Measurements from ENCODE around the gene RFX3. TPM values are rescaled to one million over a fixed set of nuclear protein-coding genes. Genes with fewer than 3 reads are reported as not detected.

Gene RFX3
- total and polyA plus RNA-seq, 2 of the 13 experiments (the other 11 are each of a cell fraction or from before 2014, with no cell fraction given) = 2.7 to 5.3 TPM

DNA sequence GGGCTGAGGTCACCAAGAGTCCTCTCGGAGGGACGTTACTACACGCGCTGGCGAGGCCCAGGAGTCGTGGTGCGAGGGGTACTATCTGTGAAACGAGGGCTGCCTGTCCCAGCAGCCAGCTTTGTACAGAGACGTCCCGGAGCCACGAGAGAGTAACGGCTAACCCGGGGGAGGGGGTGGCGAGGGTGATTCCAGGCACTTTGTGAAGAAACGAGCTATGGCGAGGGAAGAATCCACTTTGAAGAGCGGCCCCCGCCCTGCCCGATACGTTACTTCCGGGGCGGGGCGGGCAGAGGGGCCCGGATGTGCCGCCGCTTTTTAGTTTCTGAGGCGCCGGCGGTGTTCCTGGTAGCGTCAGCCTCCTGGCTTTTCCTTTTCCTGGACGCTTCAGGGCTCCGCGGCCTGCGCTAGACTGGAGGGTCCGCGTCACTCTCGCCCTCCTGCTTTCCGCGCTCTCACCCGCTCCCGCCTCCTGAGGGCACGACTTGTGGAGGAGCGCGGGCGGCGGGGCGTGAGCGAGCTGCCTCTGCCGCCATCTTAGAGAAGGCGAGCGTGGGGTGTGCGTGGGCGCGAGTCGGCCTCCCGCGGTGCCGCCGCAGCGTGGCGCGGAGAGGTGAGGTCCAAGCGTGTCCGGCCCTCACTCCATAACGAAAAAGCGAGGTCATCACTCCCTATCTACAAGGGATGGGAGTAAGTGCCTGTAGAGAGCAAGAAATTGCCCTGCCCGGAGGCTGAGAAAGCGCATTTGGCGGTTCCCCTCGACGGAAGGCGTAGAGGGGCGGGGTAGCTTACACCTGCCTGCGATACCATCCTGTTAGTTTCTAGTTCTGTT is 580 bp upstream of the RFX3 start (continued):
- TF ChIP-seq, protein P1, sequence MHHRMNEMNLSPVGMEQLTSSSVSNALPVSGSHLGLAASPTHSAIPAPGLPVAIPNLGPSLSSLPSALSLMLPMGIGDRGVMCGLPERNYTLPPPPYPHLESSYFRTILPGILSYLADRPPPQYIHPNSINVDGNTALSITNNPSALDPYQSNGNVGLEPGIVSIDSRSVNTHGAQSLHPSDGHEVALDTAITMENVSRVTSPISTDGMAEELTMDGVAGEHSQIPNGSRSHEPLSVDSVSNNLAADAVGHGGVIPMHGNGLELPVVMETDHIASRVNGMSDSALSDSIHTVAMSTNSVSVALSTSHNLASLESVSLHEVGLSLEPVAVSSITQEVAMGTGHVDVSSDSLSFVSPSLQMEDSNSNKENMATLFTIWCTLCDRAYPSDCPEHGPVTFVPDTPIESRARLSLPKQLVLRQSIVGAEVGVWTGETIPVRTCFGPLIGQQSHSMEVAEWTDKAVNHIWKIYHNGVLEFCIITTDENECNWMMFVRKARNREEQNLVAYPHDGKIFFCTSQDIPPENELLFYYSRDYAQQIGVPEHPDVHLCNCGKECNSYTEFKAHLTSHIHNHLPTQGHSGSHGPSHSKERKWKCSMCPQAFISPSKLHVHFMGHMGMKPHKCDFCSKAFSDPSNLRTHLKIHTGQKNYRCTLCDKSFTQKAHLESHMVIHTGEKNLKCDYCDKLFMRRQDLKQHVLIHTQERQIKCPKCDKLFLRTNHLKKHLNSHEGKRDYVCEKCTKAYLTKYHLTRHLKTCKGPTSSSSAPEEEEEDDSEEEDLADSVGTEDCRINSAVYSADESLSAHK (CRISPR knock-in tag; IDR thresholded peaks at IDR 0.05; ENCODE audit: borderline replicate concordance) = no peak
- no peak for TF ChIP-seq TCF12 (IDR thresholded peaks at IDR 0.05)
- 0 out of 2 replicates have a peak, but pooled peaks have one; percentile 46 for TF ChIP-seq TCF12 (CRISPR knock-in tag; IDR thresholded peaks at IDR 0.05)
- no peak for TF ChIP-seq ZNF530 (CRISPR knock-in tag; IDR thresholded peaks at IDR 0.05; ENCODE audit: low read depth)
- TF ChIP-seq MAFF (IDR thresholded peaks at IDR 0.05; ENCODE audit: low read depth, low read length) = no peak
- no peak; the same call in 1 of the 2 replicates for TF ChIP-seq ZNF263 (CRISPR knock-in tag; IDR thresholded peaks at IDR 0.05)
- TF ChIP-seq, protein P2, sequence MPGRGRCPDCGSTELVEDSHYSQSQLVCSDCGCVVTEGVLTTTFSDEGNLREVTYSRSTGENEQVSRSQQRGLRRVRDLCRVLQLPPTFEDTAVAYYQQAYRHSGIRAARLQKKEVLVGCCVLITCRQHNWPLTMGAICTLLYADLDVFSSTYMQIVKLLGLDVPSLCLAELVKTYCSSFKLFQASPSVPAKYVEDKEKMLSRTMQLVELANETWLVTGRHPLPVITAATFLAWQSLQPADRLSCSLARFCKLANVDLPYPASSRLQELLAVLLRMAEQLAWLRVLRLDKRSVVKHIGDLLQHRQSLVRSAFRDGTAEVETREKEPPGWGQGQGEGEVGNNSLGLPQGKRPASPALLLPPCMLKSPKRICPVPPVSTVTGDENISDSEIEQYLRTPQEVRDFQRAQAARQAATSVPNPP (CRISPR knock-in tag; IDR thresholded peaks at IDR 0.05) = peak; percentile 63; the same call in 1 of the 2 replicates
- TF ChIP-seq ZMYM3 (CRISPR knock-in tag; IDR thresholded peaks at IDR 0.05) = peak; percentile 7; the same call in 1 of the 2 replicates
- TF ChIP-seq, protein P3, sequence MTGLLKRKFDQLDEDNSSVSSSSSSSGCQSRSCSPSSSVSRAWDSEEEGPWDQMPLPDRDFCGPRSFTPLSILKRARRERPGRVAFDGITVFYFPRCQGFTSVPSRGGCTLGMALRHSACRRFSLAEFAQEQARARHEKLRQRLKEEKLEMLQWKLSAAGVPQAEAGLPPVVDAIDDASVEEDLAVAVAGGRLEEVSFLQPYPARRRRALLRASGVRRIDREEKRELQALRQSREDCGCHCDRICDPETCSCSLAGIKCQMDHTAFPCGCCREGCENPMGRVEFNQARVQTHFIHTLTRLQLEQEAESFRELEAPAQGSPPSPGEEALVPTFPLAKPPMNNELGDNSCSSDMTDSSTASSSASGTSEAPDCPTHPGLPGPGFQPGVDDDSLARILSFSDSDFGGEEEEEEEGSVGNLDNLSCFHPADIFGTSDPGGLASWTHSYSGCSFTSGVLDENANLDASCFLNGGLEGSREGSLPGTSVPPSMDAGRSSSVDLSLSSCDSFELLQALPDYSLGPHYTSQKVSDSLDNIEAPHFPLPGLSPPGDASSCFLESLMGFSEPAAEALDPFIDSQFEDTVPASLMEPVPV (CRISPR knock-in tag; IDR thresholded peaks at IDR 0.05) = peak; percentile 82; the same call in 1 of the 2 replicates
- TF ChIP-seq PHF21A (CRISPR knock-in tag; IDR thresholded peaks at IDR 0.05) = peak; percentile 66
- no peak for TF ChIP-seq CEBPG (CRISPR knock-in tag; IDR thresholded peaks at IDR 0.05)
- TF ChIP-seq TBX2 (CRISPR knock-in tag; IDR thresholded peaks at IDR 0.05; ENCODE audit: borderline replicate concordance) = peak; percentile 81
- 0 out of 2 replicates have a peak, but pooled peaks have one; percentile 2 for TF ChIP-seq BCL6 (CRISPR knock-in tag; IDR thresholded peaks at IDR 0.05)
- TF ChIP-seq, protein P4, sequence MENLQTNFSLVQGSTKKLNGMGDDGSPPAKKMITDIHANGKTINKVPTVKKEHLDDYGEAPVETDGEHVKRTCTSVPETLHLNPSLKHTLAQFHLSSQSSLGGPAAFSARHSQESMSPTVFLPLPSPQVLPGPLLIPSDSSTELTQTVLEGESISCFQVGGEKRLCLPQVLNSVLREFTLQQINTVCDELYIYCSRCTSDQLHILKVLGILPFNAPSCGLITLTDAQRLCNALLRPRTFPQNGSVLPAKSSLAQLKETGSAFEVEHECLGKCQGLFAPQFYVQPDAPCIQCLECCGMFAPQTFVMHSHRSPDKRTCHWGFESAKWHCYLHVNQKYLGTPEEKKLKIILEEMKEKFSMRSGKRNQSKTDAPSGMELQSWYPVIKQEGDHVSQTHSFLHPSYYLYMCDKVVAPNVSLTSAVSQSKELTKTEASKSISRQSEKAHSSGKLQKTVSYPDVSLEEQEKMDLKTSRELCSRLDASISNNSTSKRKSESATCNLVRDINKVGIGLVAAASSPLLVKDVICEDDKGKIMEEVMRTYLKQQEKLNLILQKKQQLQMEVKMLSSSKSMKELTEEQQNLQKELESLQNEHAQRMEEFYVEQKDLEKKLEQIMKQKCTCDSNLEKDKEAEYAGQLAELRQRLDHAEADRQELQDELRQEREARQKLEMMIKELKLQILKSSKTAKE (CRISPR knock-in tag; IDR thresholded peaks at IDR 0.05; ENCODE audit: borderline replicate concordance) = no peak
- TF ChIP-seq, protein P5, sequence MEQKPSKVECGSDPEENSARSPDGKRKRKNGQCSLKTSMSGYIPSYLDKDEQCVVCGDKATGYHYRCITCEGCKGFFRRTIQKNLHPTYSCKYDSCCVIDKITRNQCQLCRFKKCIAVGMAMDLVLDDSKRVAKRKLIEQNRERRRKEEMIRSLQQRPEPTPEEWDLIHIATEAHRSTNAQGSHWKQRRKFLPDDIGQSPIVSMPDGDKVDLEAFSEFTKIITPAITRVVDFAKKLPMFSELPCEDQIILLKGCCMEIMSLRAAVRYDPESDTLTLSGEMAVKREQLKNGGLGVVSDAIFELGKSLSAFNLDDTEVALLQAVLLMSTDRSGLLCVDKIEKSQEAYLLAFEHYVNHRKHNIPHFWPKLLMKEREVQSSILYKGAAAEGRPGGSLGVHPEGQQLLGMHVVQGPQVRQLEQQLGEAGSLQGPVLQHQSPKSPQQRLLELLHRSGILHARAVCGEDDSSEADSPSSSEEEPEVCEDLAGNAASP (CRISPR knock-in tag; IDR thresholded peaks at IDR 0.05; ENCODE audit: borderline replicate concordance) = peak; percentile 37; the same call in 1 of the 2 replicates
- TF ChIP-seq ZFP37 (CRISPR knock-in tag; IDR thresholded peaks at IDR 0.05; ENCODE audit: borderline replicate concordance) = no peak
- no peak for TF ChIP-seq NFRKB (IDR thresholded peaks at IDR 0.05)
- TF ChIP-seq CBX1 (IDR thresholded peaks at IDR 0.05; ENCODE audit: low read depth) = no peak
- no peak for TF ChIP-seq ZNF354B (CRISPR knock-in tag; IDR thresholded peaks at IDR 0.05)
- TF ChIP-seq TAF1 (CRISPR knock-in tag; IDR thresholded peaks at IDR 0.05) = peak; percentile 99
- TF ChIP-seq CEBPB (IDR thresholded peaks at IDR 0.05; ENCODE audit: borderline replicate concordance, low read depth, low read length) = no peak

Measured in HepG2 (cell line).